GM23338 (cell line): ENCODE results near the gene NCF1.
"Not testable (repeated sequence)": the region's sequence is repeated elsewhere in the genome, so short reads cannot be mapped to it uniquely, and the experiment has no call there.

Experiments
- CTCF ChIP-seq, 2 experiments: fragments of 200-600 bp in 1 of 2; sonication (generic) in 1 of 2; conservative IDR thresholded peaks; 2 replicates each; pipeline versions ENCODE4 v1.5.1 to v1.6.1; 2016 to 2017; ENCODE audit warnings: antibody characterized with exemption in 2 of 2, low read depth in 2 of 2, mild to moderate bottlenecking in 2 of 2, moderate library complexity in 1 of 2
- EZH2 ChIP-seq: fragments of 200-600 bp; sonication (generic); IDR thresholded peaks from one replicate; pipeline ENCODE4 v1.8.0; 2017; ENCODE audit warnings: antibody characterized with exemption, mild to moderate bottlenecking, low read depth; ENCODE audit not compliant: unreplicated experiment
- EZH2phosphoT487 ChIP-seq: fragments of 200-600 bp; sonication (generic); IDR thresholded peaks from one replicate; pipeline ENCODE4 v1.8.1; 2018; ENCODE audit warnings: antibody characterized with exemption; ENCODE audit not compliant: unreplicated experiment
- POLR2AphosphoS5 ChIP-seq: IDR thresholded peaks from 2 replicates; pipeline ENCODE4 v1.6.1; 2016; ENCODE audit warnings: antibody characterized with exemption, low read depth

GRCh38 chr7:74798644-74799043 is 24.8 kb downstream of the NCF1 start:
- TF ChIP-seq CTCF (conservative IDR thresholded peaks at IDR 0.05; ENCODE audit: low read depth in 2 of 2); EZH2phosphoT487; EZH2; POLR2AphosphoS5: not testable (repeated sequence)
